Vagina (tissue), 2 donors: ENCODE measurements around the gene CLDN19. TPM values are rescaled to one million over a fixed set of nuclear protein-coding genes. Genes with fewer than 3 reads are reported as not detected.

Source experiments
- DNase-seq, 2 donors: peaks; one replicate each; pipeline ENCODE4 v3.0.0-alpha.2; 2017; ENCODE audit errors: extremely low spot score in 2 of 2
- H3K27ac ChIP-seq: fragments of 200-600 bp; sonication (generic); one replicate; pipeline ENCODE4 v1.5.1; 2019
- H3K27me3 ChIP-seq: fragments of 200-600 bp; sonication (generic); one replicate; pipeline ENCODE4 v1.5.1; 2019
- H3K36me3 ChIP-seq, 2 donors: fragments of 200-600 bp; sonication (generic); one replicate each; pipeline ENCODE4 v1.5.1; 2017 to 2019
- H3K4me1 ChIP-seq: fragments of 200-600 bp; sonication (generic); one replicate; pipeline ENCODE4 v1.5.1; 2019
- H3K4me3 ChIP-seq, 2 donors: fragments of 200-600 bp; sonication (generic); 1 replicate in 1 of 2; 2 replicates in 1 of 2; pipeline ENCODE4 v1.5.1; 2016 to 2019
- H3K9me3 ChIP-seq: fragments of 200-600 bp; sonication (generic); one replicate; pipeline ENCODE4 v1.5.1; 2019
- CTCF ChIP-seq, 3 experiments: fragments of 450-650 bp in 2 of 3; fragments of 200-600 bp in 1 of 3; sonication (generic) in 1 of 3; IDR thresholded peaks; one replicate each; pipeline ENCODE4 v1.5.1; 2017 to 2019; ENCODE audit warnings: antibody characterized with exemption in 3 of 3, mild to moderate bottlenecking in 2 of 3, moderate library complexity in 2 of 3
- POLR2A ChIP-seq, 2 donors: fragments of 450-650 bp; IDR thresholded peaks; one replicate each; pipeline ENCODE4 v1.6.1; 2017; ENCODE audit warnings: antibody characterized with exemption in 2 of 2, mild to moderate bottlenecking in 2 of 2, moderate library complexity in 2 of 2
- POLR2AphosphoS5 ChIP-seq, 2 donors: sonication (generic); formaldehyde crosslinking; IDR thresholded peaks; one replicate each; pipeline ENCODE4 v1.9.0; 2017; ENCODE audit warnings: antibody characterized with exemption in 2 of 2, mild to moderate bottlenecking in 2 of 2, low read depth in 1 of 2; ENCODE audit not compliant: insufficient read depth in 1 of 2
- intact Hi-C: fragments of 100-400 bp; cut with DNase I; formaldehyde crosslinking; loops from one replicate; pipeline ENCODE4 v1.15.1; 2023
- total RNA-seq: library from RNA; depleted of rRNA; stranded (reverse); fragments of >200 nt; gene quantifications from one replicate; pipeline ENCODE4 v1.2.3, GENCODE V29; 2016

The CLDN19 gene
- total RNA-seq, 1 donor from 2014 or later, result not detected

GRCh38 chr1:42737257-42737656 lies 2.8 kb downstream of the CLDN19 start:
- Histone ChIP-seq H3K4me1 (peaks cover 33% of the 10 kb centered on the region), H3K36me3 (no peaks in the 10 kb centered on the region), H3K27ac (no peak overlapping the region), H3K9me3 (no peaks in the 10 kb centered on the region), H3K27me3 (no peaks in the 10 kb centered on the region), H3K4me3 (no peak overlapping the region)
- TF ChIP-seq CTCF (IDR thresholded peaks at IDR 0.05), result no peak
- TF ChIP-seq POLR2AphosphoS5 (IDR thresholded peaks at IDR 0.05; ENCODE audit: insufficient read depth in 1 of 2, low read depth in 1 of 2), result no peak
- TF ChIP-seq POLR2A (IDR thresholded peaks at IDR 0.05), result no peak
- no peak for DNase-seq
- intact Hi-C loops, result no loop called here

- Histone ChIP-seq H3K4me1 (peaks cover 29% of the 10 kb centered on the region), H3K9me3 (no peaks in the 10 kb centered on the region), H3K27ac (no peak overlapping the region), H3K36me3 (no peaks in the 10 kb centered on the region), H3K4me3 (no peak overlapping the region), H3K27me3 (no peaks in the 10 kb centered on the region)
- intact Hi-C loops, result no loop called here
- TF ChIP-seq CTCF (IDR thresholded peaks at IDR 0.05) (no peak), POLR2A (IDR thresholded peaks at IDR 0.05) (no peak), POLR2AphosphoS5 (IDR thresholded peaks at IDR 0.05; ENCODE audit: insufficient read depth in 1 of 2, low read depth in 1 of 2) (no peak)
- DNase-seq, result no peak
Measured at GRCh38 chr1:42736571-42737200, 3.4 kb downstream of the CLDN19 start.

- H3K36me3 ChIP-seq, result no peaks in the 10 kb centered on the region
- no peak for DNase-seq
- H3K9me3 ChIP-seq, result no peaks in the 10 kb centered on the region
- no peak overlapping the region for H3K27ac ChIP-seq
- no peaks in the 10 kb centered on the region for H3K27me3 ChIP-seq
- peaks cover 29% of the 10 kb centered on the region for H3K4me1 ChIP-seq
- TF ChIP-seq CTCF (IDR thresholded peaks at IDR 0.05) (no peak), POLR2AphosphoS5 (IDR thresholded peaks at IDR 0.05; ENCODE audit: insufficient read depth in 1 of 2, low read depth in 1 of 2) (no peak), POLR2A (IDR thresholded peaks at IDR 0.05) (no peak)
- H3K4me3 ChIP-seq, result no peak overlapping the region
- intact Hi-C loops, result no loop called here
Measured at GRCh38 chr1:42736152-42736551, 3.9 kb downstream of the CLDN19 start.

- Histone ChIP-seq H3K4me3 (no peak overlapping the region), H3K9me3 (no peaks in the 10 kb centered on the region), H3K27me3 (no peaks in the 10 kb centered on the region), H3K27ac (no peak overlapping the region), H3K4me1 (peaks cover 25% of the 10 kb centered on the region), H3K36me3 (no peaks in the 10 kb centered on the region)
- TF ChIP-seq CTCF (IDR thresholded peaks at IDR 0.05), result no peak
- TF ChIP-seq POLR2AphosphoS5 (IDR thresholded peaks at IDR 0.05; ENCODE audit: insufficient read depth in 1 of 2, low read depth in 1 of 2), result no peak
- TF ChIP-seq POLR2A (IDR thresholded peaks at IDR 0.05), result no peak
- intact Hi-C loops, result no loop called here
- DNase-seq, result no peak
Measured at GRCh38 chr1:42735477-42736105, 4.4 kb downstream of the CLDN19 start.

GRCh38 chr1:42735056-42735455 lies 5.0 kb downstream of the CLDN19 start:
- no peaks in the 10 kb centered on the region for H3K36me3 ChIP-seq
- intact Hi-C loops, result no loop called here
- H3K4me3 ChIP-seq, result no peak overlapping the region
- peaks cover 19% of the 10 kb centered on the region for H3K4me1 ChIP-seq
- no peaks in the 10 kb centered on the region for H3K9me3 ChIP-seq
- TF ChIP-seq POLR2AphosphoS5 (IDR thresholded peaks at IDR 0.05; ENCODE audit: insufficient read depth in 1 of 2, low read depth in 1 of 2) (no peak), POLR2A (IDR thresholded peaks at IDR 0.05) (no peak), CTCF (IDR thresholded peaks at IDR 0.05) (no peak)
- no peak for DNase-seq
- H3K27me3 ChIP-seq, result no peaks in the 10 kb centered on the region
- H3K27ac ChIP-seq, result no peak overlapping the region
